Common myeloid progenitor, CD34-positive (primary cell): ENCODE measurements around the gene NAA15. TPM values are rescaled to one million over a fixed set of nuclear protein-coding genes. Genes with fewer than 3 reads are reported as not detected.
"Not testable (repeated sequence)": the region's sequence is repeated elsewhere in the genome, so short reads cannot be mapped to it uniquely, and the experiment has no call there.

Experiments used
- CTCF ChIA-PET: fragments of 350-600 bp; sonication (Branson Sonifier 250); formaldehyde crosslinking; loops from one replicate; lab custom pipeline; 2021; ENCODE audit warnings: antibody characterized with exemption; lab: Charles Lee
- POLR2A ChIA-PET: fragments of 350-600 bp; sonication (Branson Sonifier 250); formaldehyde crosslinking; loops from one replicate; lab custom pipeline; 2021; ENCODE audit warnings: antibody characterized with exemption; lab: Charles Lee
- DNase-seq, 3 donors: peaks; one replicate each; pipeline versions ENCODE4 v3.0.0 to v3.0.0-alpha.2; 2013
- H3K27ac ChIP-seq, 2 experiments: 1 replicate in 1 of 2; 2 replicates in 1 of 2; pipeline ENCODE4 v1.7.0; 2013; ENCODE audit warnings: inconsistent platforms in 2 of 2, low read length in 2 of 2, mild to moderate bottlenecking in 2 of 2, low read depth in 1 of 2, moderate library complexity in 1 of 2; ENCODE audit not compliant: severe bottlenecking in 2 of 2, insufficient read depth in 1 of 2, poor library complexity in 1 of 2
- H3K27me3 ChIP-seq, 5 experiments: replicated peaks in 2 of 5; 1 replicate in 3 of 5; 2 replicates in 2 of 5; pipeline versions ENCODE4 v1.6.1 to v1.7.0; 2013; ENCODE audit warnings: low read length in 4 of 5, mild to moderate bottlenecking in 2 of 5, moderate library complexity in 2 of 5, inconsistent platforms in 1 of 5; ENCODE audit not compliant: insufficient read depth in 5 of 5, control insufficient read depth in 4 of 5
- H3K36me3 ChIP-seq, 4 experiments: 1 replicate in 2 of 4; 2 replicates in 2 of 4; pipeline versions ENCODE4 v1.6.1 to v1.7.0; 2013; ENCODE audit warnings: low read length in 3 of 4, control low read depth in 1 of 4, mild to moderate bottlenecking in 1 of 4; ENCODE audit not compliant: control insufficient read depth in 4 of 4, insufficient read depth in 4 of 4
- H3K4me1 ChIP-seq, 4 experiments: 1 replicate in 3 of 4; 2 replicates in 1 of 4; pipeline versions ENCODE4 v1.6.1 to v1.7.1; 2013; ENCODE audit warnings: low read length in 3 of 4, mild to moderate bottlenecking in 3 of 4, control low read depth in 1 of 4, inconsistent platforms in 1 of 4, moderate library complexity in 1 of 4; ENCODE audit not compliant: control insufficient read depth in 4 of 4, insufficient read depth in 4 of 4; ENCODE audit errors: control extremely low read depth in 1 of 4
- H3K4me3 ChIP-seq, 7 experiments: 1 replicate in 4 of 7; 2 replicates in 3 of 7; pipeline versions ENCODE4 v1.5.1 to v1.7.0; 2013; ENCODE audit warnings: mild to moderate bottlenecking in 7 of 7, low read length in 6 of 7, moderate library complexity in 6 of 7, inconsistent platforms in 2 of 7, low read depth in 2 of 7, control low read depth in 1 of 7; ENCODE audit not compliant: insufficient read depth in 4 of 7, control insufficient read depth in 1 of 7; ENCODE audit errors: extremely low read depth in 1 of 7
- H3K9me3 ChIP-seq, 5 experiments: 1 replicate in 4 of 5; 2 replicates in 1 of 5; pipeline versions ENCODE4 v1.6.1 to v1.7.1; 2013; ENCODE audit warnings: low read length in 4 of 5, mild to moderate bottlenecking in 2 of 5, inconsistent platforms in 1 of 5, low read depth in 1 of 5, moderate library complexity in 1 of 5; ENCODE audit not compliant: control insufficient read depth in 4 of 5, insufficient read depth in 2 of 5; ENCODE audit errors: control extremely low read depth in 1 of 5
- WGBS: methylation state at CpG from one replicate; pipeline ENCODE4 v1.1.5; 2013; ENCODE audit not compliant: insufficient coverage; 5-methylcytosine and 5-hydroxymethylcytosine counted together
- polyA plus RNA-seq: library from polyadenylated mRNA; unstranded; fragments of 120-200 nt; gene quantifications from one replicate; pipeline ENCODE4 v1.2.1, GENCODE V29; 2013

NAA15 gene
- 23.7 TPM for polyA plus RNA-seq

- Histone ChIP-seq H3K9me3 (peaks cover 0 to 4% (median 0%) of the 10 kb centered on the region in 5 experiments), H3K27ac (peak within 1 kb of the TSS; percentile 89 to 96), H3K27me3 (no peaks in the 10 kb centered on the region), H3K4me3 (peak within 1 kb of the TSS; percentile 84 to 99 (median 97)), H3K36me3 (peaks cover 0 to 16% (median 6%) of the 10 kb centered on the region in 4 experiments), H3K4me1 (peaks cover 18 to 35% (median 24%) of the 10 kb centered on the region in 4 experiments)
- DNase-seq: peak; percentile 98 to 99 (median 99)
- 1% methylated on average over 47 of the region's 61 CpGs for WGBS
- ChIA-PET POLR2A (interaction anchor here (1.1 to 2.2 kb wide), 5 partner anchors 15 to 254 kb away, joined by 3 to 15 read pairs (median 5); partner anchors contain the start of genes ELF2 and SETD7), CTCF (interaction anchor here (0.6 to 3.7 kb wide), 18 partner anchors 8 to 271 kb away, joined by 3 to 21 read pairs (median 4); partner anchors contain the start of genes ELF2 and MGARP)
Observed at GRCh38 chr4:139301113-139301820, at the start of gene NAA15. NAA15 (plus strand) TSS chr4:139301505; CDS start chr4:139301778, 273 bp downstream.

- Histone ChIP-seq H3K4me1 (no peaks in the 10 kb centered on the region), H3K27ac (no peak overlapping the region), H3K9me3 (no peaks in the 10 kb centered on the region), H3K27me3 (peaks cover 0 to 2% (median 0%) of the 10 kb centered on the region in 5 experiments), H3K36me3 (no peaks in the 10 kb centered on the region), H3K4me3 (no peak overlapping the region)
- no peak for DNase-seq
- POLR2A ChIA-PET: no interaction called here
- CTCF ChIA-PET: interaction anchor here (0.6 to 3.2 kb wide), 6 partner anchors 13 to 145 kb away, joined by 3 to 9 read pairs (median 4); no protein-coding TSS in a partner anchor
Observed at GRCh38 chr4:139253046-139253445, 48.3 kb upstream of the NAA15 start.

- no peaks in the 10 kb centered on the region for H3K9me3 ChIP-seq
- peaks cover 0 to 2% (median 0%) of the 10 kb centered on the region in 5 experiments for H3K27me3 ChIP-seq
- no CpG with 5 or more reads among the region's 3 CpGs for WGBS
- H3K27ac ChIP-seq: no peak overlapping the region
- ChIA-PET CTCF (interaction anchor here (0.6 to 3.2 kb wide), 7 partner anchors 12 to 146 kb away, joined by 3 to 9 read pairs (median 4); no protein-coding TSS in a partner anchor), POLR2A (no interaction called here)
- no peaks in the 10 kb centered on the region for H3K36me3 ChIP-seq
- H3K4me1 ChIP-seq: no peaks in the 10 kb centered on the region
- DNase-seq: no peak
- H3K4me3 ChIP-seq: no peak overlapping the region
Observed at GRCh38 chr4:139253713-139254112, 47.6 kb upstream of the NAA15 start.

GRCh38 chr4:139255581-139255980 is 45.7 kb upstream of the NAA15 start:
- ChIA-PET POLR2A (interaction anchor here (0.6 kb wide), 1 partner anchor 99 kb away, joined by 3 read pairs; no protein-coding TSS in a partner anchor), CTCF (interaction anchor here (1.5 to 3.2 kb wide), 3 partner anchors 10 to 105 kb away, joined by 3 to 9 read pairs (median 8); no protein-coding TSS in a partner anchor)
- H3K4me3 ChIP-seq, DNase-seq, H3K27me3 ChIP-seq, H3K9me3 ChIP-seq, H3K4me1 ChIP-seq, H3K36me3 ChIP-seq, H3K27ac ChIP-seq: not testable (repeated sequence)
- WGBS: no CpG with 5 or more reads among the region's 6 CpGs

- ChIA-PET CTCF (interaction anchor here (3.2 kb wide), 1 partner anchor 28 kb away, joined by 9 read pairs; no protein-coding TSS in a partner anchor), POLR2A (no interaction called here)
- H3K4me1 ChIP-seq: no peaks in the 10 kb centered on the region
- no peak overlapping the region for H3K4me3 ChIP-seq
- DNase-seq: no peak
- H3K36me3 ChIP-seq: no peaks in the 10 kb centered on the region
- no CpG with 5 or more reads among the region's 2 CpGs for WGBS
- peaks cover 0 to 2% (median 0%) of the 10 kb centered on the region in 5 experiments for H3K27me3 ChIP-seq
- no peak overlapping the region for H3K27ac ChIP-seq
- H3K9me3 ChIP-seq: no peaks in the 10 kb centered on the region
Observed at GRCh38 chr4:139256349-139256748, 45.0 kb upstream of the NAA15 start.

- ChIA-PET CTCF (interaction anchor here (0.6 to 3.1 kb wide), 7 partner anchors 11 to 66 kb away, joined by 3 to 11 read pairs (median 3); partner anchors contain the start of gene MGARP), POLR2A (no interaction called here)
- Histone ChIP-seq H3K27me3 (no peaks in the 10 kb centered on the region), H3K9me3 (no peaks in the 10 kb centered on the region), H3K27ac (no peak overlapping the region), H3K36me3 (no peaks in the 10 kb centered on the region), H3K4me3 (peak overlapping the region in 2 of 7 experiments; percentile 59 to 73), H3K4me1 (peaks cover 4 to 18% (median 12%) of the 10 kb centered on the region in 4 experiments)
- WGBS: 0% methylated on average over 1 of the region's 3 CpGs
- DNase-seq: no peak
Observed at GRCh38 chr4:139265654-139266053, 35.7 kb upstream of the NAA15 start.
